Measurements from ENCODE around the gene EEF1E1.

Gene EEF1E1

DNA sequence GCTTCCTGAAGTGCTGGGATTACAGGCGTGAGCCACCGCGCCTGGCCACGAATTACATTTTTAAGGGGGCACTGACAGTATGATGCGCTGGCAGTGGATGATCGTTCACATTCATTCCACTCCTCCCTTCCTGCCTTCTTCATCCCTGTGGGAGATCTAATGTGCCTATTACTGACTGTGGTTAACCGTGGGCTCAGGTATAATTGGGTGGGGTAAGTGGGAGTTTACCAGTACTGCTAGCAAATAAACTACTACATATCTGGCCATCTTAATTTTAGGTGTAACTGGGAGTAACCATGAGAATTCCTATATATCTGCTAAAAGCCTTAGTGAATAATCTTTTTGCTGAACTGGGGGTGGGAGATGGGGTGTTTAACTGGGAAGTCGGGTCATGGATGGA is 31.6 kb downstream of the EEF1E1 start:
- TF ChIP-seq, protein P1, sequence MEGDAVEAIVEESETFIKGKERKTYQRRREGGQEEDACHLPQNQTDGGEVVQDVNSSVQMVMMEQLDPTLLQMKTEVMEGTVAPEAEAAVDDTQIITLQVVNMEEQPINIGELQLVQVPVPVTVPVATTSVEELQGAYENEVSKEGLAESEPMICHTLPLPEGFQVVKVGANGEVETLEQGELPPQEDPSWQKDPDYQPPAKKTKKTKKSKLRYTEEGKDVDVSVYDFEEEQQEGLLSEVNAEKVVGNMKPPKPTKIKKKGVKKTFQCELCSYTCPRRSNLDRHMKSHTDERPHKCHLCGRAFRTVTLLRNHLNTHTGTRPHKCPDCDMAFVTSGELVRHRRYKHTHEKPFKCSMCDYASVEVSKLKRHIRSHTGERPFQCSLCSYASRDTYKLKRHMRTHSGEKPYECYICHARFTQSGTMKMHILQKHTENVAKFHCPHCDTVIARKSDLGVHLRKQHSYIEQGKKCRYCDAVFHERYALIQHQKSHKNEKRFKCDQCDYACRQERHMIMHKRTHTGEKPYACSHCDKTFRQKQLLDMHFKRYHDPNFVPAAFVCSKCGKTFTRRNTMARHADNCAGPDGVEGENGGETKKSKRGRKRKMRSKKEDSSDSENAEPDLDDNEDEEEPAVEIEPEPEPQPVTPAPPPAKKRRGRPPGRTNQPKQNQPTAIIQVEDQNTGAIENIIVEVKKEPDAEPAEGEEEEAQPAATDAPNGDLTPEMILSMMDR (IDR thresholded peaks at IDR 0.05; ENCODE audit: low read depth, low read length): no peak

DNA sequence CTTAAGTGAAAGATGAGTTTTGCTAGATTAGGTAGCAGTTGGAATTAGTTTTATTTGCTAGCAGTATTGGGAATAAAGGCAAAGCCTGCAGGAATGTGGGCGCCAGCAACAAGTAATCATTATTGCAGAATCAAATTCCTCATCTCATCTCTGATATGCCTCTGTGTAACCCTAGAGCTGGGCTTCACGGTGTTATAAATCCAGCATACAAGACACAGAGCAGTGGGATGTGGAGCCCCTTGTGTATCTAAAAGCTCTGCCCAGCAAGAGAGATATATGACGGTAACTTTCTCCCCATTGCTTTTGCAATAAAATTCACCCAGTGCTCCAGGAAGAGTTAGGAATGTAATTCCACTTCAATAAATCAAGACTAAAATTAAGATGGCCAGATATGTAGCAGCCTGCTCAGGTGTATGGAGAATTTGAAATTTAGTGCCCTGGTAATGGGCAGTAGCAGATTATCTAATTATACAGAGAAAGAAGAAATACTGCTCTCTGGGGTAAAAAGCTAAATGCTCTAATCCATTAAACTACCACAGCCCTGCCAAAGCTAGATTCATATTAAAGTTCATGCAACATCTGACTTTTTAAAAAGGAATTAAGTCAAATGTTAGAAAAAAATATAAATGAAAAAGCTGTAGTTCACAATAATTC is 32.6 kb downstream of the EEF1E1 start:
- TF ChIP-seq, protein P1 (IDR thresholded peaks at IDR 0.05; ENCODE audit: low read depth, low read length): no peak
- no peak overlapping the region for H3K4me3 ChIP-seq (ENCODE audit: low read depth, low read length)

More for the DNA sequence above, 31.6 kb downstream of the EEF1E1 start:
- no peak overlapping the region for H3K4me3 ChIP-seq (ENCODE audit: low read depth, low read length)

DNA sequence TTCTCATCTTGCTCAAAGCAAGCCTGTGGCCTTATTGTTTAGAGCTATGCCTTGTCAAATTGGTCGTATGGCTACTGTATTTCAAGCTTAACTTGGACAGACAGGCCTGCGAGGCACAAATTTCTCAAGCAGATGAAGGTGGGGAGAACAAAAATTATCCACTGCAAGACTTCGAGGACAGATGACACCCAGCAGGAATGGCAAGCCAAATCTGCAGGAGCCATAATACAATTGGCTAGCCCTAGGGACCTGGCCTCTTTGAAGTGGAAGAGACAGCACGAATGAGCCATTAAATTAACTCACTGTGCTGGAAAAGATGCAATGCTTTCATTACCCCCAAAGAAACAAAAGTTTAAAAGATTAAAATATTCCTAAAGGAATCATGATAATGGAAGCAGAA is 33.2 kb downstream of the EEF1E1 start:
- TF ChIP-seq, protein P1 (IDR thresholded peaks at IDR 0.05; ENCODE audit: low read depth, low read length): no peak
- H3K4me3 ChIP-seq (ENCODE audit: low read depth, low read length): no peak overlapping the region

DNA sequence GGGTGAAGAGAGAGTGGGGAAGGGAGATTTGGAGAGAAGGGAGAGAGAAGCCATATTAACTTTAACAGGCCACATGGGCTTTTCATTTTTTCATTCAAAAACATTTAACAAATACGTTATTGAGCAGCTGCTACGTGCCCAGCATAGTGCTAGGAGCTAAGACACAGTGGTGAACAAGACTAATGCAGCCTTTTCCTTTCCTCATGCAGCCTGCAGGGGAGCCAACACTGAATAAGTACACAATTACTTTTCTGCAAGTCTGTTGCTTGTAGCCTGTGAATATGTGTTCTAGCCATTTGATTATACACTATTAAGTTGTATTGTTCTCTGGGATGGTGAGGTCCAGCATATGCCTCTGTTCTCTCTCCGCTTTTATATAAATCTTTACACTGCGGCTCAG is 36.2 kb downstream of the EEF1E1 start:
- H3K4me3 ChIP-seq (ENCODE audit: low read depth, low read length): no peak overlapping the region
- TF ChIP-seq, protein P1 (IDR thresholded peaks at IDR 0.05; ENCODE audit: low read depth, low read length): no peak

DNA sequence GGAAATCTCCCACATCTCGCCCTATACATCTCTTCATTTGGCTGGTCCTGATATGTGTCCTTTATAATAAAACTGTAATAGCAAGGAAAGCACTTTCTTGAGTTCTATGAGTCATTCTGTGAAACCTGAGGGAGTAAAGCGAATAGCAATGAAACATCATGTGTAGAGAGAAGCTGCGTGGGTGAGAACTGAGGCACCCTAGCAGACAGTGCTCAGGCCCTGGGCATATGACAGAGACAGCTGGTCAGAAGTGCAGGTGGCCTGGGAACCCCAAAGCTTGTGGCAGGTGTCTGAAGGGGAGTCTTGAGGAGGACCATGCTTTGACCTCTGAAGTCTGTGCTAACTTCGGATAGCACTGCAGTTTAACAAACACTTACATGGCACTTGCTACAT is 36.8 kb downstream of the EEF1E1 start:
- TF ChIP-seq, protein P1 (IDR thresholded peaks at IDR 0.05; ENCODE audit: low read depth, low read length): no peak
- no peak overlapping the region for H3K4me3 ChIP-seq (ENCODE audit: low read depth, low read length)

DNA sequence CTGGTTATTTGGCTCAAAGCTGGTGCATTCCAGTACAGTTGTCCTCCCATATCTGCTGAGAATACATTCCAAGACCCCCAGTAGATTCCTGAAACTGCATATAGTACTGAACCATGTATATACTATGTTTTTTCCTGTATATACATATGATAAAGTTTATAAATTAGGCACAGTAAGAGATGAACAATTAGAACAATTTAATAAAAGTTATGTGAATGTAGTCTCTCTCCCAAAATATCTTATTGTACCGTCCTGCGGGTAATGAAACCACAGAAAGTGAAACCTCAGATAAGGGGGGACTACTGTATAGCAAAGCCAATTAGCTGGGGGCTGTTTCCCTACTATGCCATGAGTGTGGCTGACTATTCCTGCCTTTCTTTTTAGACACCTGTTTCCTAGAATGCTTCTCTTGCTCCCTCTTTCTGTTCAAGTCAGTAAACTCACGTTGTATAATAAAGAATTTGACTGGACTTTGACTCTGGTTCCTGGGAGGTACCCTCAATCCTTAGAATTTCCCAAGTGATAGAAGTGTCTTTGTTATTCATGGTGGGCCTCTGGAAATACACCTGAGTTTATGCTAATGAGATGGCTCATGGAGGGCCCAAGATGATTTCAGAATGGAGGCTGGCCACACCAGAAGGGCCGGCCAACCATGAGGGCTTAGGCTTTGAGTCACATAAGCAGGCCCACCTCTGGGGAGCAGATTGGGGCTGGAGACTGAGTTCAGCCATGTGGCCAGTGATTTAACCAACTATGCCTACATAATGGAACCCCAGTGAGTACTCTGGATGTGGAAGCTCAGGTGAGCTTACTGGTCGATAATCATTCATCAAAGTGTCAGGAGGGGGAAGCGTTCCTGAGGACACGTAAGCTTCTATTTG is 37.5 kb downstream of the EEF1E1 start:
- H3K4me3 ChIP-seq (ENCODE audit: low read depth, low read length): peak overlapping the region; percentile 82
- TF ChIP-seq, protein P1 (IDR thresholded peaks at IDR 0.05; ENCODE audit: low read depth, low read length): no peak

All from WI38 (cell line).